NCI-H526 (cell line): ENCODE results near the gene WNK3.

ENCODE experiments used
- DNase-seq, 2 experiments: peaks; one replicate each; lab custom pipeline; 2025; lab: John Stamatoyannopoulos, UW

The WNK3 gene

DNA sequence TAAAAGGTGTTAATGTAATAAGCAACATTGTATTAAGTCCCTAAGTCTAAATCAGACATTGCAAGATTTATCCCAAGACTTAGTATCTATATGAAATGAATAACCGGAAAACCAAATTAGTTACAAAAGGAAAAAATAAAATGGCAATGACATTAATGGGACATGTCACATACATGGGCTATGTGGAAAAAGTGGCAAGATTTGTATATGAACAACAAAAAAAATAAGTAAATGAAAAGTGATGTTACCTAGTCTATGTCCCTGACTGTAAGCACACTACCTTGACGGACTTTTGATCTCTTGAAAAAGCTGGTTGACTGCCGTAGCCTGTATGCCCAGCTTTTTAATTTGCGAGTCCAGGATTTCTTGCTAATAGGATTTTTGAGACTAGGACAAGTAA lies 119.3 kb downstream of the WNK3 start:
- no peak for DNase-seq

DNA sequence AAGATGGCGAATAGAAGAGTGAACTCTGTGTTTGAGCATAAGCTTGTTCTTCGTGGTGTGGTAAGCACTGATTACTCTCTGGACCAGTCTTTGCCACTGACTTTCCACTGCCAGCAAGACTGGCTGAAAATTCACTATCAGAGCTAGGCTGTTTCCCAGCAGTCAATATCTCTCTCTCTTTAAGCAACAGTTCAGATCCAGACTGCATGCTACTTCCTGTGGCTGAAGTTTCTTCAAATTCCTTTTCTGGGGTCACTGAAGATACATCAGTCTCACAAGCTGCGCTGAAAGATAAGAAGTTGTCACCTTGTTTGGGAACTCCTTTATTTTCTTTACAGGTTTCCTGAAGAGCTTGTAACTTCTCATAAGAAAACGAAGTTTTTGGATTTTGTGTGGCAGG lies 120.8 kb downstream of the WNK3 start:
- no peak for DNase-seq

DNA sequence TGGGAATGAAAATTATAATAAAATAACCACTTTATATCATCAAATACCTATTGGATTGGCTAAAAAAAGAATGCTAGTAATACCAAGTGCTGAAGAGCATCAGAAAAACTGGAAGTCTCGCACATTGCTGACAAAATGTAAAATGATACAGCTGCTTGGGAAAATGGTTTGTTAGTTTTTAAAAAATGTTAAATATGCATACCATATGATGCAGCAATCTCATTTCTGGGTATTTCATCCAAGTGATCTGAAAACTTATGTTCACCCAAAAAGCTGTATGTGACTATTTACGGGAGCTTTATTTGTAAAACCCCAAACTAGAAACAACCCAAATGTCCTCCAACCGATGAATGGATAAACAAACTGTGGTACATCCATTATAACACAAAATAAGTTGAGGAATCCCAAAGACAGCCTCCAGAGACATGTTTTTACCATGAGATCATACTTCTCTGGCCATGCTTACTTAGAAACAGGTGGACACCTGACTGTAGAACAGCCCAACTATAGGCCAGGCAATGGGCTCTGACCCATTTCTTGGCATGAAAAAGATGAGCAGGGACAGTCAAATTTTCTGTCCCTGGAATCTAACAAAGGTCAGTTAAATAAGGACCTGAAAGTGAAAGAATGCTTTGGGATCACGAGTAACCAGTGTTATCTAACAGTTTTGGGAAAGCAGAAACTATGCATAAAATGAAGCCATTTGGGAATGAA lies 127.3 kb downstream of the WNK3 start:
- no peak for DNase-seq

DNA sequence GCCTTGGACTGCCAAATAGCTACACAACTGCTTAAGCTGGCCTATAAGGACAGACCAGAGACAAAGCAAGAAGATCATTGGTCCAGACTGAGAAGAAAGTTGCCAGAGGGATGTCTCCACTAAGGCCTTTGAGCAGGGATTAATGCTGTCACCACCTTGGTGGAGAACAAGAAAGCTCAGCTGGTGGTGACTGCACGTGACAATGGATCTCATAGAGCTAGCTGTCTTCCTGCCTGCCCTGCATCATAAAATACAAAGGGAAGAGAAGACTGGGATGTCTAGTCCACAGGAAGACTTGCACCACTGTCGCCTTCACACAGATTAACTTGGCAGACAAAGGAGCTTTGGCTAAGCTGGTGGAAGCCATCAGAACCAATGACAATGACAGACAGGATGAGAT lies 134.3 kb downstream of the WNK3 start:
- no peak for DNase-seq

DNA sequence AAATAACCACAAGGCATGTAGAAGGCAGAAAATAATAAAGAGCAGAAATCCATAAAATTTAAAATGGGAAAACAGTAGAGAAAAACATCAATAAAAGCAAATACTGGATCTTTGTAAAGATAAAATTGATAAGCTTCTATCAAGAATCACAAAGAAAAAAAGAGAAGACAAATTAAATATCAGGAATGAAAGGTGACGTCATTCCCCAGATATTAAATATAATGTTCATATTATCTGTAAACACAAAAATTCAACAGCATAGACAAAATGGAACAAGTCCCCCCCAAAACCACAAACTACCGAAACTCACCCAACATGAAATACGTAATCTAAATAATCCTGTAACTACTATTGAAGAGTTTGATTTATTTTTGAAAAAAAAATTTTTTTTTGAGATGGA lies 144.2 kb downstream of the WNK3 start:
- no peak for DNase-seq

DNA sequence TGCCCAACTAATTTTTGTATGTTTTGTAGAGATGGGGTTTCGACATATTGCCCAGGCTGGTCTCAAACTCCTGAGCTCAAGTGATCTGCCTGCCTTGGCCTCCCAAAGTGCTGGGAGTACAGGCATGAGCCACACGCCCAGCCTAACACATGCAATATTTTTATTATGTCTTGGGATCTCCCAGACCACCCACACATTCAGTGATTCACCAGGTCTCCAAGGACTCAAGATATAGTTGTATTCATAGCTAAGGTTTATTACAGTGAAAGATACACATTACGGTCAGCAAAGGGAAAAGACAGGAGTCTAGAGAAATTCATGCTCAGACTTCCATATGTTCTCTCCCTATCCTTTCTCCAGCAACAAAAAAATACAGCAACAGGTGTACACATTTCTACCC lies 149.3 kb downstream of the WNK3 start:
- no peak for DNase-seq

DNA sequence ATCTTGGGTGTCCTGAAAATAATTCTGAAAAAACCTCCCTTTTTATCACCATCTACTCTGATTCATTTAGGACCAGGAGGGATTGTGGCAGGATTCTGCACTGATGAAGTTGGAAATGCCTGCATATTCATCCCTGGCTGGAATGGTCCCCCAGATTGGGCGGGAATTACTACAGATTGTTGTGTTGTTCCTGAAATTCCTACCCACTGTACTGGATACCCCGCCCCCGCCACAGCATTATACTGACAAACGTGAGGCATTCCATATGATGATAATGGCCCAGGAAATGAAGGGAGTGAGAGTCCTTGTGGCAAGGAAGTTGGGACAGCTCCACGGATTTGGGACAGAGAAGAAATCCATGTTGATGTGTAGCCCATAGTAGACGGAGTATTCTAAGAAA lies 159.6 kb downstream of the WNK3 start:
- DNase-seq: no peak

DNA sequence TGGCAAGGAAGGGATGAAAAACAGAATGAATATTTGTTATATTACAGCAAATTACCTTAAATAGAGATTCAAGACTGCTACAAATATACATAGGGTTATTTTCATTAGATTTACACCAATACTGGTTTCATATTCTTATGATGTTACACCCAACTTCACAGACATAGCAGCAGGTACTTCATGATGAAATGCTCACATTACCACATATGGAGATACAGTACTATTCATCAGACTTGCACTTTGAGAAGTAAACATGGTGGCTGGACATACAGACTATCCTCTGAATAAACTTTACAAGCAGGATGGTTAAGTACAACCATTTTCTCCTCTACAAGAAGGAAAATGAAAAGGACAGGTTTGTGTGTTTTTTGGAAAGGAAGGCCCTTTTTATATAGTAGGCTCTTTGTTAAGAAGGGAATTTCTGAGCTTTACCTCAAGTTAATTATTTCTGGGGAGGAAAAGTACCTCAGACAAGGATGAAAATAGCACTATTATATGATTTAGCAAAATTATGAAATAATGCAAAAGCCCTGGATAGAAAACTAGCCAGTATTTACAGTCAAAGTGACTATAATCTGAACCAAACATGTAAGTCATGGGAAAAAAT lies 162.8 kb downstream of the WNK3 start:
- no peak for DNase-seq

DNA sequence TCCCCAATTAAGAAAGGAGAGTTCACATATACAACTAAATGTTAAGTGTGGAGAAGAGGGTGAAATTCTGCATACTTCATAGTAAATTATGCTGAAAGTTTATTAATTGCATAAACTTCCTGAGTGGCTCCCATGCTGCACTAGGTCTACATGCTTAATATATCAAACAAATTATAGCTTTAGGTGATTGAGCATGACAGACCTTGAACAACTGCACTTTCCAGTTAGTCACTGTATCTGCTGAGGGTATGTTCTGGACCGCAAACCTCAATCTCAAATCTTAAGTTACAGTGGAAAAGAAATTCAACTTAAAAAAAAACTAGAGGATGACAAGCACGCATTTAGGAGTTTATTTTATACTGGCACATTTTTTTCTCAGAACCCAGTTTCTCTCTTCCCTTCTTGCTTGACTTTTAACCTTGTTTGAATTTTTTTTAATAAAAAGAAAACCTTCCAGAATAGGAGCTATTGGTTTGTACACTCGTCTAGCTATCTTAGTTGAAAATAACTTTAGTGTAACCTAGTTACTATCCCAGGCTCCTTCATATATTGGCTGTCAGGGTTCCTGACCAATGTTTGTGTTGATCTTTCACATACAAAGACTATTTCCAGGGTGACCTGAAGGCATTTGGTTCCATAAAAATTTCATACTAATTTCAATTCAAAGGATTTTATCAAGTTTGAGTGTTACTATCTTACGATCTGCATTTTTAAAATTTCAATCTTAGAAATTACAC lies 164.6 kb downstream of the WNK3 start:
- DNase-seq: no peak

DNA sequence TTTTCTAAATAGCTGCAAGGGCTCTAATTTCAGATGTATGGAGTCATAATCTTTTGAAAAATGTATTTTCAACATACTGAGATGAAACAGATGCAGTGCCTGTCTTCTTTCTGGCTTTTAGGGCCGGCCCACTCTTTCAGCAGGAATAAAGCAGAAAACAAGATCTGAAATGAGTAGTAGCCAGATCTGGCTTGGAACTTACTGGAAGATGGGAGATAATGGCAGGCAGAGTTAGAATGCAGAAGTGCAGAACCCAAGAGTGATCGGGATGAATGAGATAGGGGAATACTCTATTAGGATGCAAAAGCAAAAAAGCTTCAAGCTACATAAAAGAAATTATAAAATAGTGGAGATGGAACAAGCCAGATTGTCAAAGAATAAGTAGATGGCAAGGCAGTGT lies 173.4 kb downstream of the WNK3 start:
- no peak for DNase-seq

DNA sequence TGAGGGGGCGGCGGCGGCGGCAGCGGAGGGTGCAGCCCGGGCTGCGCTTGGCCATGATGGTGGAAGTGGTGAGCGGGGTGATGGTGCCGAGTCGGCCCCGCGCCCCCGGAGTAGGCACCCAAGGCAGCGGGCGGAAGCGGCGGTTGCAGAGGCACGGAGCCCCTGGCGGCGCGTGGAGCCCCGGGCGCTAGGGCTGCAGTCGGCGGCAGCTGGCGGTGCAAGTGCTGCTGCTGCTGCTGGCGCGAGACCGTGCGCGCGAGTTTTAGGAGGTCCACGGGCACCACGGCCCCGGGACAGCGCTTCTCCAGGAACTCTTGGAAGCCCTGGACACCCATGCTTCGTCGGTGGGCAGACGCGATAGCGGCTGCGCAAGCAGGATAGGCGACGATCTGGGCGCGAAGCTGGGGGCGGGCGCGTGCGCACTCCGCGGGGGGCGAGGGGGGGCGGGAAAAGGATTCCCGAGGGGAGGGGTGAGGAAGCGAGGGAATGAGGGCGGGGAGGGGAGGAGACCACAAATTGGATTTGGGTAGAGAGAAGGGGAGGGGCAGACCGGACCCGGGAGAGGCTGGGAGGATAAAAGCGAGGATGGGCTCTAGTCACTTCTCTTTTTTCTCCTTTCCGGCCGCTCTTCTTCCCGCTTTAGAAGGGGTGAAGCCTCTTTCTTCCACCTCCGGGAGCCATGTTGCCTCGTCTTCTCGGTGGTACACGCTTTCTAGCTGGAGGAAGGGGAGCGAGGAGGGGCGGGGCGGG lies 174.8 kb downstream of the WNK3 start, which contains the start of gene FAM120C:
Gene FAM120C (minus strand): TSS at position 391 of the 750 bp plus-strand sequence. CDS start 56 bp downstream, at position 335.
- DNase-seq: peak; percentile 79 to 89

DNA sequence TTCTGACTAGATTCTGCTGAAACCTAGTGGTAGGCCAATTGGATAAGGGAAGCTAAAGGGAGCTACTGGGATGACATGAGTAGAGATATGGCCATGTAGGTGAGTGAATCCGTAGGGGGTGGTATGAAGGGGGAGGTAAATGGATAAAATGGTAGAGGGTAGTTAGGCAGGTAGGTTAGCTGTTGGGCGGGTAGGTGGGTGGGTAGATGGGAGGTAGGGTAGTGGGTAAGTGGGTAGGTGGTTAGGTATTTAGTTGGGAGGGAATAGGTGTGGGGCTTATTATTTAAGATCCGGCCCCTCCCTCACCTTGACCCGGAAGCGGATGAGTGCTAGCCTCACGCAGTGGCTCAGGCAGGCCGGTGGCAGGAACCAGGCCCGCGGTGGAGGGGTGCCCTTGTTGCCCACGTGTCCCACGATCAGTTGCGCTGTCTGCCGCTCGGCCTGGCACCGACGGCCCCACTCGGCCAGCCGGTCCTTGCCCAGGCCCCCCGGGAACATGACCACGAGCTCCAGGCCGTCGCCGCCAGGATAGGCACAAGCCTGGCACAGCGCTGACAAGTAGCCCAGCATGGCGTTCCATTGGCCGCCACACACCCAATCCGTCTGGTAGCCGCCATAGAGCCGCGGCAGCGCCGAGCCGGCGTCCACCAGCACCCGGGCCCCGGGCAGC lies 175.5 kb downstream of the WNK3 start:
- peak; percentile 19 to 52 for DNase-seq

DNA sequence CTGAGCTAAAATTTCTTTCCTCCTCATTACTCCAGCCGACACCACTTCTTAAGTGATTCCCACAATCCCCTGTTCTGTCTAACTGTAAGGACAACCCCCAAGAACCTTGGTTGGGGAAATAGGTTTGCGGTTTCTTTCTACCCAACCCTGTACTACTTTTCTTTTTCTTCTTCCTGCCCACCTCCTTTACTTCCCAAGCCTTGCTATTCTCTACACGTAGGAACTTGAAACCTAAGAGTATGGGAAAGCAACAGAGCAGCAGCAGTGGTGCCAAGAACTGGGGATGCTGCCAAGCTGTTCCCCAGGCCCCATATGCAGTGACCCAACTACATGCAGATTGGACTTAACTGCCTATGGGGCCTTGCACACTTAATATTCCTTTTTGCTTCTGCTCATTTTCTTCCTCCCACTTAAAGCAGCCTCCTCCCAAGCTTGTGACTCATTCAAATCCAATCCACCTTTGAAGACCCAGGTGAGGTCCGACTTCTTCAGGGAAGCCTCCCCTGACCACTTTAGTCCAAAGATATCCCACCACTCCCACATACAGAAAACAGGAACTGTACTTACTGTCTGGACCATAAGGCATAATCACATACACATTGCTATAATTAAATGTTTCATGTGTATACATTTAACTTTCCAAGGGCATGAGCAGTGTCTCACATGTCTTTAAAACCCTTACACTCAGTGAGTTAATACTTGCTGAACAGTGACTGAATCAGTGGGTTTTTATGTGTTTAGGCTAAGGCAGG lies 176.5 kb downstream of the WNK3 start:
- no peak for DNase-seq

DNA sequence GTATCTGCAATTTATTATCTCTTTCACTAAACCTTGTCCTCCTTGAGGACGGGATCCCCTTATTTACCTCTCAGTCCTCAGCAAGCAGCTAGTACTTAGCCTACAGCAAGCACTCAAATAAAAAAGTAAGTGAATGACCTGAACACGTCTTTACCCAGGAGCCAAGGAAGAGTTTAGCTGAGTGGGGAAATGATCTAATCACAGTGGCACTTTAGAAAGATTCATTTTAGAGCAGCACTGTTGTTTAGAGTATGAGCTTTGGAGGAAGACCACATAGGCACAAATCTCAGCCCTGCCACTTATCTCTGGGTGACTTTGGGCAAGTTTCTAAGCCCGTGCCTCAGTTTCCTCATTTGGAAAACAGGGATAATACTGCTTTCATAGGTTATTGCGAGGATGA lies 177.4 kb downstream of the WNK3 start:
- no peak for DNase-seq

DNA sequence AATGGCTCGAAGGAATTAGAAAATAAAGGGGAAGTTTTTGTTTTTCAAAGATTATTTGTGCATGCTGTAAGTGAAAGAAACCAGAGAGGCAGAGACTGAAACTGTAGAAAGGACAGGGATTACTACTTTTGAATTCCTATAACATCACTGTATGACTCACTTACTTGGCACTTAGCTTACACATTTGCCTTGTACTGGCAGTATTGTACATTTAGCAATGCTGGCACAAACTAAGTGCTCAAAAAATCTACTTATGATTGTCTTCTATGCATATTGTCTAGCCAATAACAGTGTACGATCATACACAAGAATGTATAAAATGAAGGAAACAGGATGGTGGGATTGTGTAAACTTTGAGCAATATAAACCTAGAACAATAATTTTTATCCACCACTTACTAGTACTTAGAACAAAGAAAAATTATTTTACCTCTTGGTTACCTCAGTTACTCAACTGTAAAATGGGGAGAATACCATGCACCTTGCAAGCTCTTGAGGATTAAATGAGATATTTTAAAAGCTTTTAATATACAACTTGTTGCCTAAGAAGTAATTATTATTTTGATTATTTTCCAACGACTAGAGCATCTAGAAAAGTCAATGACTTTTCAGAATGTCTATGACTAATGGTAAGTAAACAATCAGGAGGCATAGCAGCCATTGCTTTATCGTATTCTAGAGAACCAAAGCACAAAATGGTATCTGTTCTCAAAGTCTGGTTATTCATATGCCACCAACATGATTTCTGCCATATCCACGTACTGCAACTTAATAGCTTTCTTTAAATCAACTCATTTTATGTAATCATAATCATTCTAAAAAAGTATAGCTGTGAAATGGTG lies 179.5 kb downstream of the WNK3 start:
- DNase-seq: no peak

DNA sequence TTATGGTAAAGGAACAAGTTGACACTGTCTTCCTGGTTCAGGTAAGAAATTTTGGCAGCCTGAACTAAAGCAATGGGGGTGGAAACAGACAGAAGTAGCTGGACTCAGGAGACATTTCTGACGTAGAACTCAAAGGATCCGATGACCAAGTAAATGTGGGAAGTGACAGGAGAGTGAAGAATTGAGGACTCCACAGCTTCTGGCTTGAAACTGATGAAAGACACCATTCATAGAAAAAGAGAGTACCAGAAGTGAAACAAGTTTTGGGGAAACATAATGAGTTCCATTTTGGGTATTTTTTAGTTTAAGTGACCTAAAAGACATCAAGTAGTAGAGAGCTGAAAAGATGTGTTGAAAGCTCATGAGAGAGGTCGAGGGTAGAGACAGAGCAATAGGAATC lies 180.5 kb downstream of the WNK3 start:
- DNase-seq: no peak

DNA sequence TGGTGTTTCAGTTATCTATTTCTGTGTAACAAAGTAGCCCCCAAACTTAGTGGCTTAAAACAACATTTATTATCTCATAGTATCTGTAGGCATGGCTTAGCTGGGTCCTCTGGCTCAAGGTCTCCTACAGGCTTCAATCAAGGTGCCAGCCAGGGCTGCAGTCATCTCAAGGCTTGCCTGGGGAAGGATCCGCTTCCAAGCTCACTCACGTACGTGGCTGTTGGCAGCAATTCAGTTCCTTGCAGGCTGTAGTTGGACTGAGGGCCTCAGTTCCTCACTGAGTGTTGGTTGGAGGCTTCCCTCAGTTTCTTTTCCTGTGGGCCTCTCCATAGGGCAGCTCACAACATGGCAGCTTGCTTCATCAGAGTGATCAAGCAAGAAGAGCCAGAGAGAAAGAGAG lies 184.1 kb downstream of the WNK3 start:
- DNase-seq: no peak

DNA sequence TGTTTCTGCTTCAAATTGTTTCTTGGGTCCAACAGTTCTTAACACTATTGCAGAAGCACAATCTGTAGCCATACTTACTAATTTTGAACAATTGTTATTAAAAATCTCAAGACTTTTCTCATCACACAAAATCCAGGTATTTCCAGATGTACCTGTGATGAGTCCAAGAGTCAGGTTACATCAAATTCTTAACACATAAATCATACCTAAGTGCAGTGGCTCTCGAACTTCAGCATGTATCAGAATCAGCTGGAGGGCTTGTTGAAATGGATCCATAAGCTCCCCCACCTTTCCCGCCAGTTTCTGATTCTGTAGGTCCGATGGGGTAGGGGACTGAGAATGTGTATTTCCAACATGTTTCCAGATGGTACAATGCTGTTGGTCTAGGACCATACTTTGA lies 185.4 kb downstream of the WNK3 start:
- no peak for DNase-seq

DNA sequence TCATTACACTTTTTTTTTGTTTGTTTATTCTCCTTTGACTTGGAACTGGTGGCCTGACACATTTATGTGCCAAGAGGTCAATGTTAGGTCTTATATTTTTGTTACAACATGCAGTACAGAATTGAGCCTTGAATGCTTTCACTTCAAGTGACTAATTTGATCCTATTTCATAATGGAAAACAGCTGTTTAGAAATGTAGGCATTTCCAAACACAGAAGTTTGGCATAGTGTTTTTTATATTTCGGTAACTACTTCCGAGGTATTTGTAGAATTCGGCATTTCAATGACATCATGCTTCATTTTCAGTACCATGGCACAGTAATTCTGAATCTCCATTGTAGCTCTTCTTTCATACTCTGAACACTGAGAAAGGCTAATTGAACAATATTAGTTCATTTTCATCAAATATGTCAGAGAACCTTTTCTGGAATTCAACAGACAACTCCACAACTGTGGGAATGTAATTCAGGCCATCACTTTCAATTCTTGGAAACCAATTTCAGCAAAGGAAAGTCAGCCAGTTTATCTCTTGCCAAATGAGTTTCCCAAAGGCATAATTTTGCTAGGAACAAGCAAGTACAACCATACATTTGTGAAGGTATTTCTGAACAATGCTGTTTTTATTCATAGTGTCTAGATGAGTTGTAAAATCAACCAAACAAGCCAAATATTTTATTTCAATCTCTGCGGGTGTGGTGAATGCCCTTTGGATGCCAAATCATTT lies 186.2 kb downstream of the WNK3 start:
- DNase-seq: no peak

DNA sequence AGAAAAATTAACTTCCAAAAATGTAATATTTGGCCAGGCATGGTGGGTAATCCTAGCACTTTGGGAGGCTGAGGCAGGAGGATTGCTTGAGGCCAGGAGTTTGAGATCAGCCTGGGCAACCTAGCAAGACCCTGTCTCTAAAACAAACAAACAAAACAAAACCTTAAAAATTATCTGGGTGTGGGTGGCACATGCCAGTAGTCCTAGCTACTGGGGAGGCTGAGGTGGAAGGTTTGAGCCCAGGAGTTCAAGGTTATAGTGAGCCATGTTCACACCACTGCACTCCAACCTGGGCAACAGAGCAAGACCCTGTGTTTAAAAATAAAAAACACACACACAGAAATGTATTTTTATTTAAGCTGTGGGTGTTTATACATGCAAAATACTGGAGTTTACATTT lies 186.8 kb downstream of the WNK3 start:
- no peak for DNase-seq
